ENCODE measurements around the gene C12orf60.

The C12orf60 gene

GRCh38 chr12:14836336-14837210 is 33.1 kb downstream of the C12orf60 start:
- Histone ChIP-seq H3K36me3 (ENCODE audit: insufficient read depth) (no peaks in the 10 kb centered on the region), H3K27me3 (ENCODE audit: insufficient read depth, low read depth) (no peaks in the 10 kb centered on the region), H3K27ac (no peak overlapping the region), H2AFZ (ENCODE audit: low read depth) (no peak overlapping the region), H3K4me1 (ENCODE audit: low read depth, poor library complexity, severe bottlenecking) (no peaks in the 10 kb centered on the region), H3K4me2 (no peak overlapping the region), H4K20me1 (ENCODE audit: insufficient read depth) (no peaks in the 10 kb centered on the region), H3K9ac (no peak overlapping the region), H3K79me2 (ENCODE audit: insufficient read depth, low read depth) (no peaks in the 10 kb centered on the region), H3K4me3 (IDR thresholded peaks at IDR 0.05; ENCODE audit: insufficient read depth, low read depth, low read length) (no peak overlapping the region)
- TF ChIP-seq CTCF (conservative IDR thresholded peaks at IDR 0.05; ENCODE audit: low read depth, low read length): no peak

GRCh38 chr12:14839262-14839661 is 35.8 kb downstream of the C12orf60 start:
- Histone ChIP-seq H3K9ac (no peak overlapping the region), H3K4me3 (IDR thresholded peaks at IDR 0.05; ENCODE audit: insufficient read depth, low read depth, low read length) (no peak overlapping the region), H3K79me2 (ENCODE audit: insufficient read depth, low read depth) (no peaks in the 10 kb centered on the region), H3K27me3 (ENCODE audit: insufficient read depth, low read depth) (no peaks in the 10 kb centered on the region), H2AFZ (ENCODE audit: low read depth) (no peak overlapping the region), H3K27ac (no peak overlapping the region), H3K4me2 (no peak overlapping the region), H4K20me1 (ENCODE audit: insufficient read depth) (no peaks in the 10 kb centered on the region), H3K36me3 (ENCODE audit: insufficient read depth) (no peaks in the 10 kb centered on the region), H3K4me1 (ENCODE audit: low read depth, poor library complexity, severe bottlenecking) (no peaks in the 10 kb centered on the region)
- TF ChIP-seq CTCF (conservative IDR thresholded peaks at IDR 0.05; ENCODE audit: low read depth, low read length): no peak

GRCh38 chr12:14840616-14841015 is 37.1 kb downstream of the C12orf60 start:
- Histone ChIP-seq H3K9ac (no peak overlapping the region), H3K27me3 (ENCODE audit: insufficient read depth, low read depth) (no peaks in the 10 kb centered on the region), H3K36me3 (ENCODE audit: insufficient read depth) (no peaks in the 10 kb centered on the region), H3K79me2 (ENCODE audit: insufficient read depth, low read depth) (no peaks in the 10 kb centered on the region), H2AFZ (ENCODE audit: low read depth) (no peak overlapping the region), H3K27ac (no peak overlapping the region), H4K20me1 (ENCODE audit: insufficient read depth) (no peaks in the 10 kb centered on the region), H3K4me1 (ENCODE audit: low read depth, poor library complexity, severe bottlenecking) (no peaks in the 10 kb centered on the region), H3K4me2 (no peak overlapping the region), H3K4me3 (IDR thresholded peaks at IDR 0.05; ENCODE audit: insufficient read depth, low read depth, low read length) (no peak overlapping the region)
- TF ChIP-seq CTCF (conservative IDR thresholded peaks at IDR 0.05; ENCODE audit: low read depth, low read length): no peak

- TF ChIP-seq CTCF (conservative IDR thresholded peaks at IDR 0.05; ENCODE audit: low read depth, low read length): no peak
- Histone ChIP-seq H2AFZ (ENCODE audit: low read depth) (no peak overlapping the region), H4K20me1 (ENCODE audit: insufficient read depth) (no peaks in the 10 kb centered on the region), H3K4me2 (no peak overlapping the region), H3K36me3 (ENCODE audit: insufficient read depth) (no peaks in the 10 kb centered on the region), H3K4me3 (IDR thresholded peaks at IDR 0.05; ENCODE audit: insufficient read depth, low read depth, low read length) (no peak overlapping the region), H3K27me3 (ENCODE audit: insufficient read depth, low read depth) (no peaks in the 10 kb centered on the region), H3K79me2 (ENCODE audit: insufficient read depth, low read depth) (no peaks in the 10 kb centered on the region), H3K27ac (no peak overlapping the region), H3K4me1 (ENCODE audit: low read depth, poor library complexity, severe bottlenecking) (no peaks in the 10 kb centered on the region), H3K9ac (no peak overlapping the region)
These were observed 38.3 kb downstream of the C12orf60 start for GRCh38 chr12:14841761-14842160.
